Body of pancreas (tissue), 4 donors: ENCODE measurements around the gene ZNF253.

ENCODE experiments used
- POLR2A ChIP-seq, 3 donors: fragments of 450-650 bp; IDR thresholded peaks; one replicate each; pipeline ENCODE4 v1.6.1; 2016; ENCODE audit warnings: antibody characterized with exemption in 3 of 3, mild to moderate bottlenecking in 2 of 3
- TF ChIP-seq, protein P1 (sequence below), 7 experiments: fragments of 450-650 bp in 4 of 7; fragments of 200-600 bp in 3 of 7; sonication (generic) in 3 of 7; IDR thresholded peaks; one replicate each; pipeline ENCODE4 v1.5.1; 2016 to 2019; ENCODE audit warnings: antibody characterized with exemption in 7 of 7

DNA sequence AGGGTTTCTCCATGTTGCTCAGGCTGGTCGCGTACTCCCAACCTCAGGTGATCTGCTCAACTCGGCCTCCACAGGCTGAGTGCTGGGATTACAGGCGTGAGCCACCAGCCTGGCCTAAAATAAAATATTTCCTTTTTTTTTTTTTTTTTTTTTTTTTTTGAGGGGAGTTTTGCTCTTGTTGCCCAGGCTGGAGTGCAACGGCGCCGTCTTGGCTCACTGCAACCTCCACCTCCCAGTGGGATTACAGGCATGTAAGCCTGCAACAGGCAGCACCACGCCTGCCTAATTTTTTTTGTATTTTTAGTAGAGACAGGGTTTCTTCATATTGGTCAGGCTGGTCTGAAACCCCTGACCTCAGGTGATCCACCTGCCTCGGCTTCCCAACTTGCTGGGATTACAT, 49.0 kb upstream of the ZNF253 start:
- TF ChIP-seq, protein P1, sequence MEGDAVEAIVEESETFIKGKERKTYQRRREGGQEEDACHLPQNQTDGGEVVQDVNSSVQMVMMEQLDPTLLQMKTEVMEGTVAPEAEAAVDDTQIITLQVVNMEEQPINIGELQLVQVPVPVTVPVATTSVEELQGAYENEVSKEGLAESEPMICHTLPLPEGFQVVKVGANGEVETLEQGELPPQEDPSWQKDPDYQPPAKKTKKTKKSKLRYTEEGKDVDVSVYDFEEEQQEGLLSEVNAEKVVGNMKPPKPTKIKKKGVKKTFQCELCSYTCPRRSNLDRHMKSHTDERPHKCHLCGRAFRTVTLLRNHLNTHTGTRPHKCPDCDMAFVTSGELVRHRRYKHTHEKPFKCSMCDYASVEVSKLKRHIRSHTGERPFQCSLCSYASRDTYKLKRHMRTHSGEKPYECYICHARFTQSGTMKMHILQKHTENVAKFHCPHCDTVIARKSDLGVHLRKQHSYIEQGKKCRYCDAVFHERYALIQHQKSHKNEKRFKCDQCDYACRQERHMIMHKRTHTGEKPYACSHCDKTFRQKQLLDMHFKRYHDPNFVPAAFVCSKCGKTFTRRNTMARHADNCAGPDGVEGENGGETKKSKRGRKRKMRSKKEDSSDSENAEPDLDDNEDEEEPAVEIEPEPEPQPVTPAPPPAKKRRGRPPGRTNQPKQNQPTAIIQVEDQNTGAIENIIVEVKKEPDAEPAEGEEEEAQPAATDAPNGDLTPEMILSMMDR (IDR thresholded peaks at IDR 0.05): no peak
- TF ChIP-seq POLR2A (IDR thresholded peaks at IDR 0.05): no peak
